Measurements from ENCODE around the gene SPOP. TPM values are rescaled to one million over a fixed set of nuclear protein-coding genes. Genes with fewer than 3 reads are reported as not detected.

Gene SPOP
- total and polyA plus RNA-seq, 9 of the 15 experiments (the other 6 are each of a cell fraction or from before 2014, with no cell fraction given), result 34.2 to 65.9 (median 39.7) TPM

GRCh38 chr17:49707608-49708514 is 30.0 kb upstream of the SPOP start, which contains the start of gene SLC35B1 (continued):
- TF ChIP-seq ZNF551 (CRISPR knock-in tag; IDR thresholded peaks at IDR 0.05) (no peak), RHOXF2B (CRISPR knock-in tag; conservative IDR thresholded peaks at IDR 0.05) (no peak; the same call in 1 of the 2 replicates), CHCHD3 (CRISPR knock-in tag; IDR thresholded peaks at IDR 0.05) (no peak), FOXM1 (IDR thresholded peaks at IDR 0.05; ENCODE audit: low read depth) (peak; percentile 95), FOXM1 (CRISPR knock-in tag; IDR thresholded peaks at IDR 0.05; ENCODE audit: low read depth) (no peak), THRAP3 (IDR thresholded peaks at IDR 0.05; ENCODE audit: borderline replicate concordance) (no peak), TCFL5 (CRISPR knock-in tag; conservative IDR thresholded peaks at IDR 0.05) (no peak), SMAD4 (CRISPR knock-in tag; conservative IDR thresholded peaks at IDR 0.05) (peak; percentile 2; the same call in 1 of the 2 replicates), ZNF696 (CRISPR knock-in tag; conservative IDR thresholded peaks at IDR 0.05) (no peak), LEF1 (IDR thresholded peaks at IDR 0.05) (no peak), ZNF75A (CRISPR knock-in tag; IDR thresholded peaks at IDR 0.05) (no peak), POLR2H (tag; IDR thresholded peaks at IDR 0.05; ENCODE audit: low read depth) (peak; percentile 88), ZFPM2 (CRISPR knock-in tag; IDR thresholded peaks at IDR 0.05) (0 out of 2 replicates have a peak, but pooled peaks have one; percentile 59), SMAD1 (IDR thresholded peaks at IDR 0.05; ENCODE audit: low read depth, low read length, partially characterized antibody) (no peak), ZNF23 (CRISPR knock-in tag; IDR thresholded peaks at IDR 0.05) (no peak), FOXK2 (conservative IDR thresholded peaks at IDR 0.05 in 1 of 2, IDR thresholded peaks at IDR 0.05 in 1 of 2; ENCODE audit: low read depth in 2 of 2) (peak; percentile 90 to 91), KAT7 (CRISPR knock-in tag; IDR thresholded peaks at IDR 0.05; ENCODE audit: borderline replicate concordance) (no peak; the same call in 1 of the 2 replicates), CREBBP (IDR thresholded peaks at IDR 0.05; ENCODE audit: low read depth, low read length) (no peak), ZNF143 (CRISPR knock-in tag; IDR thresholded peaks at IDR 0.05) (no peak), KLF16 (IDR thresholded peaks at IDR 0.05) (no peak), MED1 (CRISPR knock-in tag; IDR thresholded peaks at IDR 0.05; ENCODE audit: borderline replicate concordance) (no peak), DNMT1 (IDR thresholded peaks at IDR 0.05) (no peak)
- TF ChIP-seq, protein P1, sequence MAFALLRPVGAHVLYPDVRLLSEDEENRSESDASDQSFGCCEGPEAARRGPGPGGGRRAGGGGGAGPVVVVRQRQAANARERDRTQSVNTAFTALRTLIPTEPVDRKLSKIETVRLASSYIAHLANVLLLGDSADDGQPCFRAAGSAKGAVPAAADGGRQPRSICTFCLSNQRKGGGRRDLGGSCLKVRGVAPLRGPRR (CRISPR knock-in tag; IDR thresholded peaks at IDR 0.05), result no peak
- TF ChIP-seq, protein P2, sequence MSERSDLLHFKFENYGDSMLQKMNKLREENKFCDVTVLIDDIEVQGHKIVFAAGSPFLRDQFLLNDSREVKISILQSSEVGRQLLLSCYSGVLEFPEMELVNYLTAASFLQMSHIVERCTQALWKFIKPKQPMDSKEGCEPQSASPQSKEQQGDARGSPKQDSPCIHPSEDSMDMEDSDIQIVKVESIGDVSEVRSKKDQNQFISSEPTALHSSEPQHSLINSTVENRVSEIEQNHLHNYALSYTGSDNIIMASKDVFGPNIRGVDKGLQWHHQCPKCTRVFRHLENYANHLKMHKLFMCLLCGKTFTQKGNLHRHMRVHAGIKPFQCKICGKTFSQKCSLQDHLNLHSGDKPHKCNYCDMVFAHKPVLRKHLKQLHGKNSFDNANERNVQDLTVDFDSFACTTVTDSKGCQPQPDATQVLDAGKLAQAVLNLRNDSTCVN (CRISPR knock-in tag; IDR thresholded peaks at IDR 0.05), result peak; percentile 34; the same call in 1 of the 2 replicates
- TF ChIP-seq, protein P3, sequence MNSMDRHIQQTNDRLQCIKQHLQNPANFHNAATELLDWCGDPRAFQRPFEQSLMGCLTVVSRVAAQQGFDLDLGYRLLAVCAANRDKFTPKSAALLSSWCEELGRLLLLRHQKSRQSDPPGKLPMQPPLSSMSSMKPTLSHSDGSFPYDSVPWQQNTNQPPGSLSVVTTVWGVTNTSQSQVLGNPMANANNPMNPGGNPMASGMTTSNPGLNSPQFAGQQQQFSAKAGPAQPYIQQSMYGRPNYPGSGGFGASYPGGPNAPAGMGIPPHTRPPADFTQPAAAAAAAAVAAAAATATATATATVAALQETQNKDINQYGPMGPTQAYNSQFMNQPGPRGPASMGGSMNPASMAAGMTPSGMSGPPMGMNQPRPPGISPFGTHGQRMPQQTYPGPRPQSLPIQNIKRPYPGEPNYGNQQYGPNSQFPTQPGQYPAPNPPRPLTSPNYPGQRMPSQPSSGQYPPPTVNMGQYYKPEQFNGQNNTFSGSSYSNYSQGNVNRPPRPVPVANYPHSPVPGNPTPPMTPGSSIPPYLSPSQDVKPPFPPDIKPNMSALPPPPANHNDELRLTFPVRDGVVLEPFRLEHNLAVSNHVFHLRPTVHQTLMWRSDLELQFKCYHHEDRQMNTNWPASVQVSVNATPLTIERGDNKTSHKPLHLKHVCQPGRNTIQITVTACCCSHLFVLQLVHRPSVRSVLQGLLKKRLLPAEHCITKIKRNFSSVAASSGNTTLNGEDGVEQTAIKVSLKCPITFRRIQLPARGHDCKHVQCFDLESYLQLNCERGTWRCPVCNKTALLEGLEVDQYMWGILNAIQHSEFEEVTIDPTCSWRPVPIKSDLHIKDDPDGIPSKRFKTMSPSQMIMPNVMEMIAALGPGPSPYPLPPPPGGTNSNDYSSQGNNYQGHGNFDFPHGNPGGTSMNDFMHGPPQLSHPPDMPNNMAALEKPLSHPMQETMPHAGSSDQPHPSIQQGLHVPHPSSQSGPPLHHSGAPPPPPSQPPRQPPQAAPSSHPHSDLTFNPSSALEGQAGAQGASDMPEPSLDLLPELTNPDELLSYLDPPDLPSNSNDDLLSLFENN (IDR thresholded peaks at IDR 0.05; ENCODE audit: low read depth in 2 of 2, low read length in 2 of 2), result 0 out of 4 replicates have a peak, but pooled peaks of 1 of the 2 experiments have one; percentile 45
